Kasumi-1 (cell line): ENCODE data around the gene ENC1.

ENCODE experiments used
- DNase-seq, 2 experiments: peaks; one replicate each; lab custom pipeline; 2025; lab: John Stamatoyannopoulos, UW

The ENC1 gene

GRCh38 chr5:74631081-74631953 lies 9.2 kb downstream of the ENC1 start:
- DNase-seq, result peak; percentile 95 to 96

GRCh38 chr5:74630453-74631066 lies 10.0 kb downstream of the ENC1 start:
- DNase-seq, result no peak

GRCh38 chr5:74629326-74629725 lies 11.2 kb downstream of the ENC1 start:
- DNase-seq, result no peak

GRCh38 chr5:74628359-74628758 lies 12.2 kb downstream of the ENC1 start:
- no peak for DNase-seq

DNA sequence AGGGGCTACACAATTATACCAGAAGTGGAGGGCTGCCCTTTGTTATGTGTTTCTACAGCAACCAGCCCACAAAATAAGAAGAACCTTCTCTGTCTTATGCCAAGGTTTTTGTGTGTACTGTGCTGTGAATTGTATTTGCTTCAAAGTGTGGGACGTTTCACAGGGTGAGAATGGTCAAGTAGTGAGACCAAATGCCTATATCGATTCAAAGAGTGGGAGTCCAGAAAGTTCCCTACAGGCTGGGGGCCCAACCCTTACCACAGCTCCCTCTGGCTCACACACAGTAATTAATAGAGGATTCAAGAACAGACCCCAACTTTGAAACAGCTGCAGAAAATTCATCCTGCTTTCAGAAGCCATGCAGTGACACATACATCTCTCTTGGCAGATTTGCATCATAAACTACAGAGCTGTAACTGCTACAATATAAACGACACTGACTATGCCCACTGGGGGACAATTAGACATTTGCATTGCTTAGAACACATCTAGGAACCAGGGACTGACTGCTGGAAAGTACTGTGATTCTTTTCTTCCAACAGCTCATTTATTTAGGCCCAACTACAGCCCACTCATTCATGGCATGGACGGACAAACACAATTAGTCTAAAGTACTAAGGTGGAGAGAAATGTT lies 12.8 kb downstream of the ENC1 start:
- no peak for DNase-seq

DNA sequence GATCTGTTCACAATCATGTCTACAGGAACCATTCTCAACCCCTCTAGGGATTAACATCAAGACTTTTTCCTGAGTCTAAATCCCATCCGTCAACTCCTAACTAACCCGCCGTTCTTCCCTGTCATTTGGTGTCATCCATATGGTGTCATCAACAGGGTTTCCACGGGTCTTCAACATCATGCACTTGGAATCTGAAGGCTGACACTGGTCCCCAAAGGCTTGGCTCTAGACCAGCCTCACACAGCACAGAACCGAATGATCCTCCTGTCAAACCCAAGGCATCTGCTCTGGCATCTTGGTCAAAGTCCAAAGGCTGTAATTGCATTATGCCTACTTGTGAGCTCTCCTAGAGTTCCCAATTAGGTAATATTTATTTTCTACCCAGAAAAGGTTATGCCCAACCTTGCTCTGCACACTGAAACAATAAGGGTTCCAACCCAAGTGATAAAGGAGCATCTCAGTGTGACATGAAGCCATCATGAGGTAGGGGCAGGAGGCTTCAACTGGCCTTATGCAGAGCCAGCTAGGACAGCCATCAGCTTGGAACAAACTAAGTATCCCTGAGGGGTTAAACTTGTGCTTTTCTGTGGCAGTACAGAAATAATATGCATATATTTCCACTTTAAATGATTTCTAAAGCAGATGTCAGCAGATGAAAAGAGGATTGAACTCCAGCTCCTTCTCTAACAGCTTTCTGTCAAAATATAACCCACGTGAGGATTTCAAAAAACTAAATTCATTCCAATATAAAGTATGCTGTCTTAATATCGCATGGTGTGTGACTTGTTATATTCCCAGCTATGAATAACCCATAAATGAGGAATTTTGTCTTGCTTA lies 13.9 kb downstream of the ENC1 start:
- DNase-seq, result no peak

GRCh38 chr5:74625742-74626241 lies 14.7 kb downstream of the ENC1 start:
- DNase-seq, result no peak

- DNase-seq, result no peak
Observed at GRCh38 chr5:74624931-74625505, 15.5 kb downstream of the ENC1 start.

DNA sequence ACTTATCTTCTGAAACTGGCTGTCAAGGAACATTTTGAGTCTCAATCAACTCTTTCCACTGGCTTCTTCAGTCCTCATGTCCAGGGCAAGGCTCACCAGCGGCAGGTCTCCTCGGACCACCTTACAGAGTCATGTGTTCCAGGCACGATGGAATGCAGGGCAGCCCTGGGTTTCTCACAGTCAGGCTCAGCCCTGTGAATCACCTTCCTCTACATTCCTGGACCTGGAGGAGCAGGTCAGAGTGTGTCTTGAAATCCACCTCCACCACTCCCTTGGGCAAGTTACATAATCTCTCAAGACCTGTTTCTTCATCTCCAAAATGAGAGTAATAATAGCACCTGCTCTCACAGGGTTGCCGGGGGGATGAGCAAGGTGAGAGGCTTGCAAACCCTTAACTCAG lies 16.0 kb downstream of the ENC1 start:
- DNase-seq, result no peak

DNA sequence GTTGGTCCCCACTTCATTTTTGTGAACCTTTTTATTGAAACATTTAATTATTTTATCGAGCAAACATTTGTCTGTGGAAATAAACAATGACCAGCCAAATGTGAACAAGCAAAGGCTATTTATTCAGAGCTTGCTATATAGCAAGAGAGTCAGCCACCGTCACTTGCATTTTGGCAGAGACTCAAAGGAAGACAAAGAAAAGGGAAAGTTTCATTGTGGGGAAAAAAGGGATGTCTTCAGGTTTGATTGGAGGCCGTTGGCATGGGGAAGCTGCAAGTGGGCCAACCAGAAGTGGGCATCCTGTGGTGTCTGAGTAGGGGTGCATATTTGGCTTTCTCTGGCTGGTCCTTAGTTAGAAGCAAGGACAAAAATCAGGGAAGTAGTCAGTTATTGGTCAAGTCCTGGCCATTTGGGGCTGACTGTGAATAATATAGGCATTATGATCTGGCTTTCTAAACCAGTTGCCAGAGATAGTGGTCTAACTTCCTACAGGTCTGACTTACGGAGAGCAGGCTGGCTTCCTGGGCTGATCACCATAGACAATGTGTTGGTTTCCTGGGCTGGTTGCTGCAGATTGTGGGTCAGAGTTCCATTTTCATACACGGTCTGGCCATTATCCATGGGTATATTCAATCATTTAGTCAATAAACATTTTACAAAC lies 16.6 kb downstream of the ENC1 start:
- DNase-seq, result no peak

GRCh38 chr5:74623006-74623611 lies 17.4 kb downstream of the ENC1 start:
- no peak for DNase-seq

- no peak for DNase-seq
Observed at GRCh38 chr5:74622122-74622521, 18.4 kb downstream of the ENC1 start.

GRCh38 chr5:74621492-74621891 lies 19.0 kb downstream of the ENC1 start:
- no peak for DNase-seq

DNA sequence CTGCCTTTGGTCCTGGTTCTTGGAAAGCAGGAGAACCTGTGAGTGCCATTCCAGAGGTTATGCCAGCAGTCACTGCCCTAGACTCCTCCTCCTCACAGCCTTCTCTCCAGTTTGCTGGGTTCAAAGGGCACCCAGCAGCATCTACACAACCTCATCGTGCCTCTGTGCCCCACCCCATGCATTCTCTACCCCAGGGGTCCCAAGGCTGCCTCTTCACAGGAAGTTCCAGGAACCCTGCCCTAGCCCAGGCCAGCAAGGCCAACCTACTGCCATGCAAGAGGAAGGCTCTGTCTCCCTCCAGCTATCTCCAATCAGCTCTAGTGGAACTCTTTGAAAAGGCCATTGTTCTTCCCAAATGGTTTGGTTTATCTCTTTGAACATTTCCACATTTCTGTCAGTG lies 21.2 kb downstream of the ENC1 start:
- DNase-seq, result no peak

GRCh38 chr5:74618106-74618505 lies 22.4 kb downstream of the ENC1 start:
- DNase-seq, result no peak

DNA sequence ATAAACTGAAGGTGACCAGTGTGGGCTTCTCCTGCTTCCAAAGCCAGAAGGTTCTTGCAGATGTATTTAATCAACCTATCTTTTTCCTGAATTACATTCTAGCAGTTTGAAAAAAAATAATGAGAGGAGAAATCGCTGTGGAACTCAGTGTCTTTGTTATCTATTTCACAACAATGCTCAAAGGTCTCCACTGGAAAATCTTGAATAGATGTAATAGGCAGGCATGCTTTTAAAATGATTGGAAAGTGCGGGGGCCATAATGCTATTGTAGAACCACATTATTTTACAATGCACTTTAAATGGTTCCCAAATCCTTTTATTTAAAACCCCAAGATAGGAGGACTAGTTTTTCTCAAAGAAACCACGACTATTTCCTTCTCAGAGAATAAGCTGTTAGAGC lies 23.3 kb downstream of the ENC1 start:
- no peak for DNase-seq

GRCh38 chr5:74616236-74617146 lies 24.0 kb downstream of the ENC1 start:
- DNase-seq, result no peak

- peak; percentile 64 to 74 for DNase-seq
Observed at GRCh38 chr5:74613283-74613682, 27.2 kb downstream of the ENC1 start.

DNA sequence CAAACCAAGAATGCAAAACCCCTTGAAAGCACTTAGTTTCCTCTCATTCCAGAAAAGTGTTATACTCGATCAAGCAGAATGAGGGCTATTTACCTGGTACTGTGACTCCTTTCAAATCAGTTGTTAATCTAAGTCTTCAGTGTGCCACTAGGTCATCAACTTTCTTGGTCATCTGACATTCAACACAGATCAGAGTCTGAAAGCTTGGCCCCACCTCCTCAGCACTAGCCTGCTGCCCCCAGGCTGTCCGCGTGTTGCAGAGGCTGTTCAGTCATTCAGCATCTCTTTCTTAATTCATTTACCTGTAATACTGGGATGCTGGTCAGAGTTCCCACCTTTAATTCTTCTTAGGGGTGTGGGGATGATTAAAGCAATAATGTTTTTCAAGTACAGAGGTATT lies 28.5 kb downstream of the ENC1 start:
- no peak for DNase-seq
